Activated CD4-positive, alpha-beta T cell treated with anti-CD3 and anti-CD28 coated beads, Interleukin-2, Interleukin-6, amounts not matched to agents 100 ng/mL and 50 ng/mL, durations not matched to agents 16 hours and 8 hours (primary cell): ENCODE measurements around the gene SDK1.

Experiments used
- DNase-seq: peaks from one replicate; pipeline ENCODE4 v3.0.0-alpha.2; 2020

The SDK1 gene

DNA sequence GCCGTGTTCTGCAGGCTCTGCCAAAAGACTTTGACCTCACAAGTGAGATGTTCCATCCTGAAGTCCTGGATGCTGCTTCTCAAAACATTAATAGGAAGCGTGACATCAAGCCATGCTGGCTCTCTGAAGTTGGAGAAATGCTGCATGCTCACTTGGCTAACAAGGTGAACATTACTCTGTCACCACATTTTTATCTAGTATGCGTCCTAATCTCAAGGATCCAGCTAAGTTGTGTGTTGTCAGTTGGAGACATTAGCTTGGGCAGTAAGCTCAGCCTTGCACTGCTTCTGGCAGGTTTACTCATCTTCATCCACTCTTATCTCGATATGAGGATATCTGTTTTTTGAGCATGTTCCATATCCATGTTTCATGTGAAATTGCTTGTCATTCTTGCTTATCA is 165.2 kb downstream of the SDK1 start:
- DNase-seq, result no peak

GRCh38 chr7:3469641-3470040 is 168.6 kb downstream of the SDK1 start:
- no peak for DNase-seq

GRCh38 chr7:3480197-3480596 is 179.1 kb downstream of the SDK1 start:
- no peak for DNase-seq

- no peak for DNase-seq
Measured at GRCh38 chr7:3481435-3481834, 180.4 kb downstream of the SDK1 start.

GRCh38 chr7:3482147-3482921 is 181.3 kb downstream of the SDK1 start:
- DNase-seq, result peak; percentile 6

DNA sequence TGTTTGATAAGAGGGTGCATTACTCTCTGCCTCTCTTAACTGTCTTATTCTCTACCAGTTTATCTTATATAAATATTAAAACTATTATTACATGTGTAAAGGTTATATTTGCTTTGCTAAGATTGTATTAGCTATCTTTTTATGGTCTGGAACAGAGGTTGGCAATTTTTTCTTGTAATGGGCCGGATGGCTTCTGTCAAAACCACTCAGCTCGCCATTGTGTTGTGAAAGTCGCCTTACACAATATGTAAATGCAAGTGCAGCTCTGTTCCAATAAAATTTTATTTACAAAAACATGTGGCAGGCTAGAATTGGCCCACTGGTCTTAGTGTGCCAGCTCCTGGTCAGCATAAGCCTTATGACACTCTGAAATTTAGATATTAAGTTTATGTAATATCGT is 185.8 kb downstream of the SDK1 start:
- DNase-seq, result no peak

- no peak for DNase-seq
Measured at GRCh38 chr7:3488829-3489228, 187.8 kb downstream of the SDK1 start.

GRCh38 chr7:3493499-3493898 is 192.4 kb downstream of the SDK1 start:
- DNase-seq, result peak; percentile 3

- no peak for DNase-seq
Measured at GRCh38 chr7:3494947-3495346, 193.9 kb downstream of the SDK1 start.

GRCh38 chr7:3495530-3495929 is 194.5 kb downstream of the SDK1 start:
- no peak for DNase-seq

DNA sequence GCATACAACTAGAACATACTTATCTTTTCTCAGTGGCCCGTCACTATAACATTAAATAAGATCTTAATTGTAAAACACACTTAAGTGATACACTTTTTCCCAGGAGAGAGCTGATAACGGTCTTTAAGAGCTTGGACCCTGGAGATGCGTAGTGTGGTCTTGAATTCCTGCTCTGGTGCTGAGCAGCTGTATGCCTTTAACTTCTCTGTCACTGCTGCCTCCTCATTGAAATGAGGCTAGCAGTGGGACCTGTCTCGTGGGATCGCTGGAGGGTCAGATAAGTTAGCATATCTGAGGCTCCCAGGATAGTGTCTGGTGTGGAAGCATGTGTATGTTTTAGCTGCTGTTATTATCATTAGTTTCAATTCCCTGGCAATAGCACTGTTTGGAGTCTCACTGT is 194.9 kb downstream of the SDK1 start:
- DNase-seq, result no peak

DNA sequence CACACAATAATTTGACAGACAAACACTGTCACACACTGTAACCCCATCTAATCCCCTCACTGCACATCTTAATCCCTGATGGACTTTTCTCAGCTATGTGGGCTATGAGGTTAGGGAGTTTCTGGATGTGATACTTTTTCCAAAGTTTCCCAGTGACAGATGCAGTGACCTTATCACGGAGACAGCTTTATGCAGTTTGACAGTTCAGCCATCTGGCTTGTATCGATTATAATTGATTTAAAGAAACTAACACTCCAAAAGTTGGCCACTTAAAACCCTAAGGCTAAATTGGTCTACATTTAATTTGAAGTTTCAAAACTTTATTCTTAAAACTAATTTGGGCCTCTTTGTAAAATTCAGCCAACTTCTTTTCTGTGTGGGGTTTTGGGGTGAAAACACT is 196.7 kb downstream of the SDK1 start:
- no peak for DNase-seq

GRCh38 chr7:3501671-3502070 is 200.6 kb downstream of the SDK1 start:
- no peak for DNase-seq

- no peak for DNase-seq
Measured at GRCh38 chr7:3504384-3504783, 203.3 kb downstream of the SDK1 start.

GRCh38 chr7:3510101-3511020 is 209.3 kb downstream of the SDK1 start:
- DNase-seq, result no peak

DNA sequence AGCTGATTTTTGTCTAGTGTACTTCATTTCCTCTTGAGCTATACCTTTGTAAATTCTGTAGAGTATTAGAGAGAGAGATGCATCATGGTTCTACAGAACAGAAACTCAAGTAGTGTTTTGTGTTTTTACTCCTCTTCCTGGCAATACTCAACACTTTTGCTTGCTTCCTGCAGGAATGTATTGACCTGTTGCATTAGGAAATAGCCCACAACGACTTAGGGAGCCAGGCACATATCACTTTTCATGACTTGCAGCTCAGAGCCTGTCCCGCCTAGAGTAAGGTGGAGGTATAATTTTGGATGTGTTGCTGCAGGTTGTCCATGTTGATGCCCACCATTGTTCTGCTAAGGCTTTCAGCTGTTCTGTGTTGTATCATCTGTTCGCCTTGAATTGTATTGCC is 216.3 kb downstream of the SDK1 start:
- no peak for DNase-seq

- DNase-seq, result no peak
Measured at GRCh38 chr7:3518546-3518945, 217.5 kb downstream of the SDK1 start.

- DNase-seq, result no peak
Measured at GRCh38 chr7:3520206-3520605, 219.2 kb downstream of the SDK1 start.

DNA sequence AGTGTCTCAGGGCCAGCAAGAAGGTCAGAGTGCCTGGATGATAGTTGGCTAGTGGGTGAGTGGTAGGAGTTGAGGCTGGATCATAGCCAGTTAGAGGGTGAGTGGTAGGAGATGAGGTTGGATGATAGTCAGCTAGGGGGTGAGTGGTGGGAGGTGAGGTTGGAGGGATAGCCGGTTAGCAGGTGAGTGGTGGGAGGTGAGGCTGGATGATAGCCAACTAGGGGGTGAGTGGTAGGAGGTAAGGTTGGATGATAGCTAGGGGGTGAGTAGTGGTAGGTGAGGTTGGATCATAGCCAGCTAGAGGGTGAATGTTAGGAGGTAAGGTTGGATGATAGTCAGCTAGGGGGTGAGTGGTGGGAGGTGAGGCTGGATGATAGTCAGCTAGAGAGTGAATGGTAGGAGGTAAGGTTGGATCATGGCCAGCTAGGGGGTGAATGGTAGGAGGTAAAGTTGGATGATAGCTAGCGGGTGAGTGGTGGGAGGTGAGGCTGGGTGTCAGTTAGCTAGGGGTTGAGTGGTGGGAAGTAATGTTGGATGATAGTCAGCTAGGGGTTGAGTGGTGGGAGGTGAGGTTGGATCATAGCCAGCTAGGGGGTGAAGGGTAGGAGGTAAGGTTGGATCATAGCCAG is 226.6 kb downstream of the SDK1 start:
- no peak for DNase-seq

DNA sequence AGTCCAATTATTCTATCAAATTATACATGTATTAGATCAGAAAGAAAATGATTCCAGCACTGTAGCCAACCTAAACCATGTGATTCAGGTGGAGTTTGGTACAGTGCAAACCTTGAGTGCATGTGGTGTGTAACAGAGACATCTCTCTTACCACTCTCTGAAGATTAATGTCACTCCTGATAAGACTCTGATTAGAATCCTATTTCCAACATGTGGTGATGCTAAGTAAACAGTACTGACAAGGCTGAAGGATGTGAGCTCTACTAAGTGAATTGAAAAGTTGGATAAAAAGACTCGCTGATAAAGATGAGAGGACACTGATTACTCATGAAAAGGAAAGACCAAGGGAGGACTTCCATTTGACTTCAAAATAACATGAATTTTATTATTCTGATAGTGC is 232.0 kb downstream of the SDK1 start:
- no peak for DNase-seq

- no peak for DNase-seq
Measured at GRCh38 chr7:3537210-3537875, 236.3 kb downstream of the SDK1 start.

- DNase-seq, result no peak
Measured at GRCh38 chr7:3538041-3538440, 237.0 kb downstream of the SDK1 start.
